HCT116 (cell line): ENCODE measurements around the gene KCNC1. TPM values are rescaled to one million over a fixed set of nuclear protein-coding genes. Genes with fewer than 3 reads are reported as not detected.

Source experiments
- ATAC-seq: fragments of 200-7000 bp; cut with Tn5 transposase; 2 replicates; pipeline ENCODE4 v1.9.1; 2020; ENCODE audit warnings: mild to moderate bottlenecking, moderate library complexity
- BruUV-seq: library from RNA; stranded (reverse); fragments of 400-500 nt; replicated peaks from 2 replicates; lab custom pipeline; 2021; lab: Mats Ljungman, UMichigan
- CTCF ChIA-PET: fragments of 300-600 bp; sonication (Branson Sonifier 250); formaldehyde crosslinking; loops from one replicate; lab custom pipeline; 2021; ENCODE audit warnings: antibody characterized with exemption; lab: Charles Lee
- POLR2A ChIA-PET: fragments of 300-600, 350-600 bp; sonication (Branson Sonifier 250); formaldehyde crosslinking; loops from one replicate; lab custom pipeline; 2021; ENCODE audit warnings: antibody characterized with exemption; lab: Charles Lee
- RAD21 ChIA-PET, 2 experiments: fragments of 300-600 bp; sonication (Branson Sonifier 250); formaldehyde crosslinking; loops; one replicate each; lab custom pipeline; 2023; ENCODE audit warnings: low total read pairs in 2 of 2; ENCODE audit not compliant: uncharacterized antibody in 2 of 2, unreplicated experiment in 2 of 2, low non-redundant PET in 1 of 2; lab: Charles Lee
- DNase-seq: peaks from one replicate; pipeline ENCODE4 v3.0.0-alpha.2; 2010; ENCODE audit warnings: low read depth, low spot score
- H2AFZ ChIP-seq: fragments of 200-600 bp; shearing (Covaris generic), sonication (generic); 2 replicates; pipeline ENCODE4 v1.6.1; 2017; ENCODE audit warnings: low read depth, mixed run types, mixed read lengths, antibody characterized with exemption, low read length; ENCODE audit not compliant: poor library complexity, severe bottlenecking
- H3K27ac ChIP-seq: 2 replicates; pipeline ENCODE4 v1.5.1; 2012; ENCODE audit warnings: low read depth, low read length
- H3K27me3 ChIP-seq: fragments of 200-600 bp; sonication (generic); 2 replicates; pipeline ENCODE4 v1.6.1; 2016; ENCODE audit warnings: mixed run types, low read length, mixed read lengths; ENCODE audit not compliant: insufficient read depth
- H3K36me3 ChIP-seq, 2 experiments: fragments of 200-500 bp in 1 of 2; fragments of 200-600 bp in 1 of 2; sonication (Bioruptor generic) in 1 of 2; sonication (generic) in 1 of 2; 2 replicates each; pipeline versions ENCODE4 v1.5.1 to v1.6.1; 2014 to 2016; ENCODE audit warnings: low read length in 2 of 2, inconsistent platforms in 1 of 2, mixed read lengths in 1 of 2, mixed run types in 1 of 2; ENCODE audit not compliant: insufficient read depth in 2 of 2, control insufficient read depth in 1 of 2
- H3K4me1 ChIP-seq, 2 experiments: fragments of 200-600 bp in 1 of 2; sonication (generic) in 1 of 2; 2 replicates each; pipeline versions ENCODE4 v1.5.1 to v1.6.1; 2012 to 2017; ENCODE audit warnings: low read length in 2 of 2, inconsistent platforms in 1 of 2, mild to moderate bottlenecking in 1 of 2, mixed read lengths in 1 of 2, mixed run types in 1 of 2, moderate library complexity in 1 of 2; ENCODE audit not compliant: insufficient read depth in 2 of 2, control insufficient read depth in 1 of 2
- H3K4me2 ChIP-seq: fragments of 200-600 bp; sonication (generic); 2 replicates; pipeline ENCODE4 v1.6.1; 2017; ENCODE audit warnings: mixed run types, low read length, mixed read lengths
- H3K4me3 ChIP-seq, 2 experiments: fragments of 200-600 bp in 1 of 2; sonication (generic) in 1 of 2; replicated peaks in 1 of 2; 2 replicates each; pipeline ENCODE4 v1.5.1; 2011 to 2016; ENCODE audit warnings: low read length in 2 of 2, control low read depth in 1 of 2, low read depth in 1 of 2, mild to moderate bottlenecking in 1 of 2, mixed read lengths in 1 of 2, mixed run types in 1 of 2
- H3K79me2 ChIP-seq: fragments of 200-600 bp; sonication (generic); 2 replicates; pipeline ENCODE4 v1.6.1; 2017; ENCODE audit warnings: mild to moderate bottlenecking, mixed run types, low read length, moderate library complexity, mixed read lengths; ENCODE audit not compliant: insufficient read depth
- H3K9ac ChIP-seq: fragments of 200-600 bp; sonication (generic); 2 replicates; pipeline ENCODE4 v1.6.1; 2016; ENCODE audit warnings: low read length, mixed read lengths
- H3K9me2 ChIP-seq: fragments of 200-600 bp; sonication (generic), shearing (Covaris generic); 2 replicates; pipeline ENCODE4 v1.6.1; 2017; ENCODE audit warnings: mixed run types, mild to moderate bottlenecking, moderate library complexity; ENCODE audit not compliant: insufficient read depth
- H3K9me3 ChIP-seq, 2 experiments: fragments of 200-500 bp in 1 of 2; fragments of 200-600 bp in 1 of 2; sonication (Bioruptor generic) in 1 of 2; sonication (generic) in 1 of 2; 2 replicates each; pipeline ENCODE4 v1.6.1; 2014 to 2017; ENCODE audit warnings: low read length in 2 of 2, mixed read lengths in 2 of 2, inconsistent platforms in 1 of 2, low read depth in 1 of 2, mild to moderate bottlenecking in 1 of 2, mixed run types in 1 of 2, moderate library complexity in 1 of 2; ENCODE audit not compliant: control insufficient read depth in 1 of 2, insufficient read depth in 1 of 2
- H4K20me1 ChIP-seq: fragments of 200-600 bp; sonication (generic), shearing (Covaris generic); 2 replicates; pipeline ENCODE4 v1.6.1; 2017; ENCODE audit warnings: mixed run types, mild to moderate bottlenecking, moderate library complexity; ENCODE audit not compliant: insufficient read depth
- CBX3 ChIP-seq: IDR thresholded peaks from 2 replicates; pipeline ENCODE4 v1.6.1; 2012; ENCODE audit warnings: low read depth
- CTCF ChIP-seq, 3 experiments: fragments of 200-600 bp in 1 of 3; sonication (generic) in 1 of 3; IDR thresholded peaks in 2 of 3; conservative IDR thresholded peaks in 1 of 3; 2 replicates each; pipeline ENCODE4 v1.5.1; 2012 to 2017; ENCODE audit warnings: low read depth in 2 of 3, low read length in 2 of 3, antibody characterized with exemption in 1 of 3, borderline replicate concordance in 1 of 3, control low read depth in 1 of 3, mild to moderate bottlenecking in 1 of 3, mixed read lengths in 1 of 3, mixed run types in 1 of 3, moderate library complexity in 1 of 3; ENCODE audit not compliant: insufficient read depth in 1 of 3
- EGR1 ChIP-seq: IDR thresholded peaks from 2 replicates; pipeline ENCODE4 v1.6.1; 2012; ENCODE audit warnings: low read depth
- ELF1 ChIP-seq: IDR thresholded peaks from 2 replicates; pipeline ENCODE4 v1.6.1; 2012; ENCODE audit warnings: low read depth, borderline replicate concordance
- EZH2 ChIP-seq: fragments of 200-600 bp; sonication (generic); IDR thresholded peaks from 2 replicates; pipeline ENCODE4 v1.6.1; 2017; ENCODE audit warnings: antibody characterized with exemption, mixed run types
- JUND ChIP-seq: IDR thresholded peaks from 2 replicates; pipeline ENCODE4 v1.6.1; 2012
- MAX ChIP-seq: IDR thresholded peaks from 2 replicates; pipeline ENCODE4 v1.6.1; 2012
- POLR2AphosphoS5 ChIP-seq: IDR thresholded peaks from 2 replicates; pipeline ENCODE4 v1.6.1; 2011; ENCODE audit warnings: mild to moderate bottlenecking, low read depth, low read length, moderate library complexity
- SIN3A ChIP-seq: IDR thresholded peaks from 2 replicates; pipeline ENCODE4 v1.6.1; 2012; ENCODE audit warnings: low read depth
- SRF ChIP-seq: IDR thresholded peaks from 2 replicates; pipeline ENCODE4 v1.6.1; 2012; ENCODE audit warnings: low read depth
- TCF7L2 ChIP-seq: IDR thresholded peaks from 2 replicates; pipeline ENCODE4 v1.7.0; 2011; ENCODE audit warnings: borderline replicate concordance, inconsistent platforms; ENCODE audit not compliant: insufficient read depth, insufficient read length; ENCODE audit errors: extremely low read depth
- ZFX ChIP-seq: fragments of 450-650 bp; IDR thresholded peaks from 2 replicates; pipeline ENCODE4 v1.6.1; 2017
- intact Hi-C: fragments of 100-400 bp; cut with micrococcal nuclease; formaldehyde crosslinking; loops from 2 replicates; pipeline ENCODE4 v1.10.0; 2022
- total RNA-seq: library from RNA; stranded (reverse); gene quantifications from one replicate; pipeline ENCODE4 v1.2.1, GENCODE V29; 2021; ENCODE audit not compliant: unreplicated experiment
- TF ChIP-seq, protein P1 (sequence below): IDR thresholded peaks from 2 replicates; pipeline ENCODE4 v1.6.1; 2012; ENCODE audit warnings: low read depth
- TF ChIP-seq, protein P2 (sequence below): IDR thresholded peaks from 2 replicates; pipeline ENCODE4 v1.6.1; 2011; ENCODE audit warnings: mild to moderate bottlenecking, low read length, moderate library complexity; ENCODE audit not compliant: insufficient replicate concordance; ENCODE audit errors: extremely low read depth
- TF ChIP-seq, protein P3 (sequence below): IDR thresholded peaks from 2 replicates; pipeline ENCODE4 v1.6.1; 2012

The KCNC1 gene
- total RNA-seq, 1 experiment from 2014 or later = 0.12 TPM

DNA sequence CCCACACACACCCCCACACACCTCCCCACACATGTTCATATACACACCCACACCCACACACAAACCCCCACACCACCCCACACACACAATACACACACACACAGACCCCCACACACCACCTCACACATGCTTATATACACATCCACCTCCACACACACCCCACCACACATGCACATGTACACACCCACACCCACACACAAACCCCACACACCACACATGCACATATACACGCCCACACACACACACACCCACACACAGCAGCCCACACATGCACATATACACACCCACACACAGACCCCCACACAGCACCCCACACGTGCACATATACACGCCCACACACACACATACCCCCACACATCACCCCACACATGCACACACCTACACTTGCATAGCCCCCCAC is 29.1 kb downstream of the KCNC1 start:
- no peak overlapping the region for H3K9ac ChIP-seq
- no peaks in the 10 kb centered on the region for H3K79me2 ChIP-seq
- no peak overlapping the region for H3K4me2 ChIP-seq
- no peaks in the 10 kb centered on the region for H3K27me3 ChIP-seq
- no peak for DNase-seq
- no peaks in the 10 kb centered on the region for H3K36me3 ChIP-seq
- BruUV-seq = no TSS peak
- intact Hi-C loops = loop anchor here (5.0 kb wide), 1 partner anchor 64 kb away; no protein-coding TSS in a partner anchor
- RAD21 ChIA-PET = no interaction called here
- no peak overlapping the region for H2AFZ ChIP-seq
- CTCF ChIA-PET = no interaction called here
- no peaks in the 10 kb centered on the region for H3K9me2 ChIP-seq
- no peaks in the 10 kb centered on the region for H3K9me3 ChIP-seq
- peaks cover 0 to 9% of the 10 kb centered on the region in 2 experiments; a peak in 2 of 4 replicates for H3K4me1 ChIP-seq
- no peak overlapping the region for H3K4me3 ChIP-seq
- no peak for TF ChIP-seq POLR2AphosphoS5
- no peak for TF ChIP-seq TCF7L2
- TF ChIP-seq, protein P1, sequence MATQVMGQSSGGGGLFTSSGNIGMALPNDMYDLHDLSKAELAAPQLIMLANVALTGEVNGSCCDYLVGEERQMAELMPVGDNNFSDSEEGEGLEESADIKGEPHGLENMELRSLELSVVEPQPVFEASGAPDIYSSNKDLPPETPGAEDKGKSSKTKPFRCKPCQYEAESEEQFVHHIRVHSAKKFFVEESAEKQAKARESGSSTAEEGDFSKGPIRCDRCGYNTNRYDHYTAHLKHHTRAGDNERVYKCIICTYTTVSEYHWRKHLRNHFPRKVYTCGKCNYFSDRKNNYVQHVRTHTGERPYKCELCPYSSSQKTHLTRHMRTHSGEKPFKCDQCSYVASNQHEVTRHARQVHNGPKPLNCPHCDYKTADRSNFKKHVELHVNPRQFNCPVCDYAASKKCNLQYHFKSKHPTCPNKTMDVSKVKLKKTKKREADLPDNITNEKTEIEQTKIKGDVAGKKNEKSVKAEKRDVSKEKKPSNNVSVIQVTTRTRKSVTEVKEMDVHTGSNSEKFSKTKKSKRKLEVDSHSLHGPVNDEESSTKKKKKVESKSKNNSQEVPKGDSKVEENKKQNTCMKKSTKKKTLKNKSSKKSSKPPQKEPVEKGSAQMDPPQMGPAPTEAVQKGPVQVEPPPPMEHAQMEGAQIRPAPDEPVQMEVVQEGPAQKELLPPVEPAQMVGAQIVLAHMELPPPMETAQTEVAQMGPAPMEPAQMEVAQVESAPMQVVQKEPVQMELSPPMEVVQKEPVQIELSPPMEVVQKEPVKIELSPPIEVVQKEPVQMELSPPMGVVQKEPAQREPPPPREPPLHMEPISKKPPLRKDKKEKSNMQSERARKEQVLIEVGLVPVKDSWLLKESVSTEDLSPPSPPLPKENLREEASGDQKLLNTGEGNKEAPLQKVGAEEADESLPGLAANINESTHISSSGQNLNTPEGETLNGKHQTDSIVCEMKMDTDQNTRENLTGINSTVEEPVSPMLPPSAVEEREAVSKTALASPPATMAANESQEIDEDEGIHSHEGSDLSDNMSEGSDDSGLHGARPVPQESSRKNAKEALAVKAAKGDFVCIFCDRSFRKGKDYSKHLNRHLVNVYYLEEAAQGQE = no peak
- TF ChIP-seq, protein P2, sequence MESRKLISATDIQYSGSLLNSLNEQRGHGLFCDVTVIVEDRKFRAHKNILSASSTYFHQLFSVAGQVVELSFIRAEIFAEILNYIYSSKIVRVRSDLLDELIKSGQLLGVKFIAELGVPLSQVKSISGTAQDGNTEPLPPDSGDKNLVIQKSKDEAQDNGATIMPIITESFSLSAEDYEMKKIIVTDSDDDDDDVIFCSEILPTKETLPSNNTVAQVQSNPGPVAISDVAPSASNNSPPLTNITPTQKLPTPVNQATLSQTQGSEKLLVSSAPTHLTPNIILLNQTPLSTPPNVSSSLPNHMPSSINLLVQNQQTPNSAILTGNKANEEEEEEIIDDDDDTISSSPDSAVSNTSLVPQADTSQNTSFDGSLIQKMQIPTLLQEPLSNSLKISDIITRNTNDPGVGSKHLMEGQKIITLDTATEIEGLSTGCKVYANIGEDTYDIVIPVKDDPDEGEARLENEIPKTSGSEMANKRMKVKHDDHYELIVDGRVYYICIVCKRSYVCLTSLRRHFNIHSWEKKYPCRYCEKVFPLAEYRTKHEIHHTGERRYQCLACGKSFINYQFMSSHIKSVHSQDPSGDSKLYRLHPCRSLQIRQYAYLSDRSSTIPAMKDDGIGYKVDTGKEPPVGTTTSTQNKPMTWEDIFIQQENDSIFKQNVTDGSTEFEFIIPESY = no peak
- no peak for TF ChIP-seq SRF
- no peak for TF ChIP-seq EGR1
- TF ChIP-seq, protein P3, sequence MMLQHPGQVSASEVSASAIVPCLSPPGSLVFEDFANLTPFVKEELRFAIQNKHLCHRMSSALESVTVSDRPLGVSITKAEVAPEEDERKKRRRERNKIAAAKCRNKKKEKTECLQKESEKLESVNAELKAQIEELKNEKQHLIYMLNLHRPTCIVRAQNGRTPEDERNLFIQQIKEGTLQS = no peak
- no peak for TF ChIP-seq EZH2
- TF ChIP-seq CTCF (IDR thresholded peaks at IDR 0.05 in 2 of 3, conservative IDR thresholded peaks at IDR 0.05 in 1 of 3; ENCODE audit: borderline replicate concordance in 1 of 3, insufficient read depth in 1 of 3, low read depth in 2 of 3, low read length in 2 of 3) = no peak
- no peak for TF ChIP-seq CBX3
- no peak for TF ChIP-seq ELF1
- TF ChIP-seq MAX = no peak
- no peak for TF ChIP-seq JUND
- no peak for TF ChIP-seq SIN3A
- no peak for TF ChIP-seq ZFX
- POLR2A ChIA-PET = no interaction called here
- no peaks in the 10 kb centered on the region for H4K20me1 ChIP-seq
- no peak overlapping the region for H3K27ac ChIP-seq
- no peak for ATAC-seq
